B cell (primary cell): ENCODE data around the gene USP49. TPM values are rescaled to one million over a fixed set of nuclear protein-coding genes. Genes with fewer than 3 reads are reported as not detected.

ENCODE experiments used
- ATAC-seq: fragments of 200-7000 bp; cut with Tn5 transposase; one replicate; pipeline ENCODE4 v1.10.0; 2021; ENCODE audit warnings: low read depth, mild to moderate bottlenecking, moderate number of reproducible peaks, moderate library complexity
- CTCF ChIA-PET: fragments of 350-600 bp; sonication (Branson Sonifier 250); formaldehyde crosslinking; loops from one replicate; lab custom pipeline; 2021; ENCODE audit warnings: antibody characterized with exemption, inconsistent platforms; lab: Charles Lee
- POLR2A ChIA-PET: fragments of 350-600 bp; sonication (Branson Sonifier 250); formaldehyde crosslinking; loops from one replicate; lab custom pipeline; 2021; ENCODE audit warnings: antibody characterized with exemption; lab: Charles Lee
- DNase-seq: peaks from one replicate; pipeline ENCODE4 v3.0.0; 2013
- H2AFZ ChIP-seq: 2 replicates; pipeline ENCODE4 v1.6.1; 2012; ENCODE audit warnings: mild to moderate bottlenecking, low read depth, low read length; ENCODE audit not compliant: insufficient read depth, poor library complexity, severe bottlenecking
- H3K27ac ChIP-seq, 2 donors: 1 replicate in 1 of 2; 2 replicates in 1 of 2; pipeline ENCODE4 v1.5.1; 2012 to 2013; ENCODE audit warnings: low read length in 2 of 2, mild to moderate bottlenecking in 2 of 2, moderate library complexity in 1 of 2
- H3K27me3 ChIP-seq, 4 experiments: fragments of 200-600 bp in 1 of 4; sonication (generic) in 1 of 4; replicated peaks in 1 of 4; 1 replicate in 2 of 4; 2 replicates in 2 of 4; pipeline versions ENCODE4 v1.6.1 to v1.7.0; 2013 to 2016; ENCODE audit warnings: low read length in 3 of 4, mild to moderate bottlenecking in 2 of 4, mixed read lengths in 1 of 4, moderate library complexity in 1 of 4; ENCODE audit not compliant: insufficient read depth in 4 of 4, control insufficient read depth in 3 of 4; ENCODE audit errors: control extremely low read depth in 1 of 4
- H3K36me3 ChIP-seq, 2 experiments: replicated peaks in 1 of 2; 1 replicate in 1 of 2; 2 replicates in 1 of 2; pipeline versions ENCODE4 v1.6.1 to v1.7.1; 2013; ENCODE audit warnings: low read length in 1 of 2; ENCODE audit not compliant: insufficient read depth in 2 of 2, control insufficient read depth in 1 of 2; ENCODE audit errors: control extremely low read depth in 1 of 2, extremely low read depth in 1 of 2
- H3K4me1 ChIP-seq, 2 donors: fragments of 200-600 bp in 1 of 2; sonication (generic) in 1 of 2; 1 replicate in 1 of 2; 2 replicates in 1 of 2; pipeline versions ENCODE4 v1.5.1 to v1.6.1; 2013 to 2017; ENCODE audit warnings: low read length in 2 of 2; ENCODE audit not compliant: control insufficient read depth in 2 of 2, insufficient read depth in 2 of 2
- H3K4me2 ChIP-seq: replicated peaks from 2 replicates; pipeline ENCODE3; 2012; ENCODE audit warnings: mild to moderate bottlenecking, low read depth, low read length; ENCODE audit not compliant: poor library complexity, severe bottlenecking
- H3K4me3 ChIP-seq, 5 experiments: fragments of 200-600 bp in 1 of 5; sonication (generic) in 1 of 5; 1 replicate in 3 of 5; 2 replicates in 2 of 5; pipeline versions ENCODE4 v1.5.1 to v1.7.0; 2011 to 2016; ENCODE audit warnings: low read length in 4 of 5, mild to moderate bottlenecking in 4 of 5, low read depth in 2 of 5, control low read depth in 1 of 5, moderate library complexity in 1 of 5; ENCODE audit not compliant: insufficient read depth in 1 of 5; ENCODE audit errors: control extremely low read depth in 1 of 5, extremely low read depth in 1 of 5
- H3K79me2 ChIP-seq: fragments of 200-600 bp; sonication (generic); one replicate; pipeline ENCODE4 v1.6.0; 2016; ENCODE audit warnings: low read length; ENCODE audit not compliant: control insufficient read depth, insufficient read depth
- H3K9ac ChIP-seq: fragments of 200-600 bp; sonication (generic); 2 replicates; pipeline ENCODE4 v1.6.1; 2017; ENCODE audit warnings: mild to moderate bottlenecking, low read length, moderate library complexity
- H3K9me3 ChIP-seq, 3 donors: one replicate each; pipeline versions ENCODE4 v1.6.1 to v1.7.1; 2013; ENCODE audit warnings: low read length in 2 of 3; ENCODE audit not compliant: control insufficient read depth in 2 of 3, insufficient read depth in 1 of 3; ENCODE audit errors: control extremely low read depth in 1 of 3
- H4K20me1 ChIP-seq: 2 replicates; pipeline ENCODE4 v1.6.0; 2012; ENCODE audit warnings: mild to moderate bottlenecking, low read length; ENCODE audit not compliant: insufficient read depth, control insufficient read depth, poor library complexity, severe bottlenecking
- H3K27ac Mint-ChIP-seq: one replicate; pipeline ENCODE4 v1.8.0; 2021; ENCODE audit warnings: mixed read lengths
- H3K27me3 Mint-ChIP-seq: one replicate; pipeline ENCODE4 v1.8.0; 2021; ENCODE audit warnings: mixed read lengths
- H3K4me1 Mint-ChIP-seq: one replicate; pipeline ENCODE4 v1.8.0; 2021; ENCODE audit warnings: mixed read lengths
- H3K4me3 Mint-ChIP-seq: one replicate; pipeline ENCODE4 v1.8.0; 2021; ENCODE audit warnings: mixed read lengths
- H3K9me3 Mint-ChIP-seq: one replicate; pipeline ENCODE4 v1.8.0; 2022; ENCODE audit warnings: mixed read lengths; ENCODE audit not compliant: insufficient read depth
- CTCF ChIP-seq: fragments of 200-600 bp; IDR thresholded peaks from one replicate; pipeline ENCODE4 v1.8.0; 2022; ENCODE audit warnings: antibody characterized with exemption, mild to moderate bottlenecking
- EZH2 ChIP-seq: IDR thresholded peaks from 2 replicates; pipeline ENCODE4 v1.6.1; 2012; ENCODE audit warnings: borderline replicate concordance, low read depth, mild to moderate bottlenecking, moderate library complexity, low read length; ENCODE audit not compliant: insufficient read depth, poor library complexity, severe bottlenecking
- WGBS: methylation state at CpG from one replicate; pipeline ENCODE4 v1.1.5; 2013; ENCODE audit warnings: missing lambda C conversion rate; ENCODE audit not compliant: insufficient coverage; 5-methylcytosine and 5-hydroxymethylcytosine counted together
- intact Hi-C: fragments of 100-400 bp; cut with micrococcal nuclease; formaldehyde crosslinking; loops from one replicate; pipeline ENCODE4 v1.10.0; 2022
- polyA plus RNA-seq: library from polyadenylated mRNA; depleted of rRNA; stranded (reverse); fragments of >200 nt; gene quantifications from 2 replicates; pipeline ENCODE4 v1.2.3, GENCODE V29; 2012
- total RNA-seq, 2 donors: library from RNA; stranded (reverse); fragments of 120-200 nt in 1 of 2; gene quantifications; 1 replicate in 1 of 2; 2 replicates in 1 of 2; pipeline versions ENCODE4 v1.2.3 to v1.2.4, GENCODE V29; 2013 to 2022

The USP49 gene
- total and polyA plus RNA-seq, 2 donors (not counting 1 experiment from before 2014, with no cell fraction given) = 2.6 to 9.9 TPM

DNA sequence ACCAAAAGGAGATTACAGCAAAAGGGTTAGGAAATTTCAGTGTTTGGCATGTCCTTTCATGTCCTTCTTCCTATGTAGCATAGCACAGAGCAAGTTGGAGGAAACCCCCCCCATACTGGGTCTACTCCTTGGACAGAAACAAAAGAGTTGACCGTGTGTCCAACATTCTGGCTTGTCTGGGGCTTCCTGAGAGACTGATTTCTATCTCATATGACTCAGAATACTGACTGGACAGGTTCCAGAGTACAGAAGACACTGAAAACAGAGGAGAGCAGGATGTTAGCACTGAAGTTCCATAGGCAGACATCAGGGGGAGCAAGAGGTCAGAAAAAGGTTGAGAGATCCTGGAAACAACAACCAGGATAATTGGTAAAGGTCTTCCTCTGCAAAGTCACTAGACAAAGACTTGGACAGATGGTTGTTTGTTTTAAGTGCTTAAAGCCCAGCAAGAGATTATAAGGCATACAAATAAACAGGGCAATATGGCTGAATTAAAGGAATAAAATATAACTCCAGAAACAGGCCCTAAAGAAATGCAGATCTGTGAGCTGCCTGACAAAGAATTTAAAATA, 48.4 kb downstream of the USP49 start:
- H3K4me2 ChIP-seq = no peak overlapping the region
- ATAC-seq (peak; percentile 49), DNase-seq (peak; percentile 70)
- no peaks in the 10 kb centered on the region for H4K20me1 ChIP-seq
- no peaks in the 10 kb centered on the region for H3K4me1 ChIP-seq
- no peaks in the 10 kb centered on the region for H3K4me1 Mint-ChIP-seq
- H3K27ac ChIP-seq = no peak overlapping the region
- intact Hi-C loops = loop anchor here (1.0 to 5.0 kb wide), 4 partner anchors 48 to 371 kb away; partner anchors contain the start of genes MRPS10 and USP49
- H3K9me3 ChIP-seq = no peaks in the 10 kb centered on the region
- H3K27me3 ChIP-seq = no peaks in the 10 kb centered on the region
- no peak overlapping the region for H3K9ac ChIP-seq
- H3K9me3 Mint-ChIP-seq = no peaks in the 10 kb centered on the region
- H2AFZ ChIP-seq = no peak overlapping the region
- H3K36me3 ChIP-seq = peaks cover 0 to 1% of the 10 kb centered on the region in 2 experiments
- H3K27me3 Mint-ChIP-seq = no peaks in the 10 kb centered on the region
- TF ChIP-seq EZH2 = no peak
- peak; percentile 87 for TF ChIP-seq CTCF
- no peak overlapping the region for H3K4me3 Mint-ChIP-seq
- H3K27ac Mint-ChIP-seq = no peak overlapping the region
- H3K79me2 ChIP-seq = no peaks in the 10 kb centered on the region
- no peak overlapping the region for H3K4me3 ChIP-seq
- WGBS = 43% methylated on average over 1 of the region's 1 CpG
- ChIA-PET CTCF (interaction anchor here (0.6 to 9.6 kb wide), 24 partner anchors 11 to 368 kb away, joined by 3 to 176 read pairs (median 3); partner anchors contain the start of genes BYSL and MED20), POLR2A (interaction anchor here (1.2 kb wide), 1 partner anchor 203 kb away, joined by 4 read pairs; the partner anchor contains the start of gene TAF8)

GRCh38 chr6:41843178-41843577, 52.0 kb downstream of the USP49 start:
- Mint-ChIP-seq H3K27ac (no peak overlapping the region), H3K4me3 (no peak overlapping the region), H3K9me3 (no peaks in the 10 kb centered on the region), H3K4me1 (no peaks in the 10 kb centered on the region), H3K27me3 (no peaks in the 10 kb centered on the region)
- Histone ChIP-seq H3K27ac (no peak overlapping the region), H3K9me3 (no peaks in the 10 kb centered on the region), H3K4me3 (no peak overlapping the region), H3K79me2 (no peaks in the 10 kb centered on the region), H3K36me3 (no peaks in the 10 kb centered on the region), H3K9ac (no peak overlapping the region), H3K4me2 (no peak overlapping the region), H2AFZ (no peak overlapping the region), H3K4me1 (no peaks in the 10 kb centered on the region), H3K27me3 (no peaks in the 10 kb centered on the region), H4K20me1 (no peaks in the 10 kb centered on the region)
- ChIA-PET CTCF (interaction anchor here (9.6 kb wide), 1 partner anchor 201 kb away, joined by 176 read pairs; no protein-coding TSS in a partner anchor), POLR2A (no interaction called here)
- no peak for DNase-seq
- intact Hi-C loops = no loop called here
- 96% methylated on average over 6 of the region's 9 CpGs for WGBS
- ATAC-seq = no peak
- no peak for TF ChIP-seq EZH2
- TF ChIP-seq CTCF = no peak
